ENCODE data around the gene EIF6.

- TF ChIP-seq ZNF274 (IDR thresholded peaks at IDR 0.05; ENCODE audit: low read depth, low read length) (no peak), SUZ12 (IDR thresholded peaks at IDR 0.05; ENCODE audit: extremely low read depth, insufficient read depth, insufficient read length) (no peak)
Measured at GRCh38 chr20:35319192-35319870, 34.8 kb upstream of the EIF6 start.

Measured in NT2/D1 (cell line).